Testis (tissue), 3 donors: ENCODE measurements around the gene CYP2S1. TPM values are rescaled to one million over a fixed set of nuclear protein-coding genes. Genes with fewer than 3 reads are reported as not detected.

ENCODE experiments used
- polyA plus RNA-seq: library from polyadenylated mRNA; stranded (reverse); fragments of 350-450 nt; fragmentation: Illumina TruSeq; extraction: RNeasy Lipid Tissue Mini Kit (QIAGEN cat#74804); gene quantifications from one replicate; pipeline ENCODE4 v1.2.3, GENCODE V29; 2014; ENCODE audit warnings: low read depth, low replicate concordance; ENCODE audit not compliant: insufficient read depth
- total RNA-seq, 2 donors: library from RNA; depleted of rRNA; stranded (reverse); fragments of >200 nt; gene quantifications; one replicate each; pipeline ENCODE4 v1.2.3, GENCODE V29; 2016

CYP2S1 gene
- total and polyA plus RNA-seq, 3 donors from 2014 or later, result 1.4 to 2.0 (median 1.6) TPM

Other genes with a start within 250 kb of the CYP2S1 start
- gene CYP2B6, start 201.9 kb upstream of the CYP2S1 start, total RNA-seq, result under 1 TPM; 0.19 to 0.39 TPM
- gene CYP2B6, start 201.9 kb upstream of the CYP2S1 start, polyA plus RNA-seq, result not detected
- gene CYP2A13, start 104.8 kb upstream of the CYP2S1 start, total RNA-seq, result under 1 TPM; 0.31 to 0.39 TPM
- gene CYP2A13, start 104.8 kb upstream of the CYP2S1 start, polyA plus RNA-seq, result 0.18 TPM
- gene CYP2F1, start 78.8 kb upstream of the CYP2S1 start, total RNA-seq, result 1 to 10 TPM; 1.7 to 2.5 TPM
- gene CYP2F1, start 78.8 kb upstream of the CYP2S1 start, polyA plus RNA-seq, result 4.1 TPM
- gene AXL, start 26.0 kb downstream of the CYP2S1 start, total RNA-seq, result 100 to 1,000 TPM in 1 of 2 donors, 10 to 100 TPM in 1; 98.2 to 150 TPM
- 56.0 TPM for gene AXL, start 26.0 kb downstream of the CYP2S1 start, polyA plus RNA-seq
- 100 to 1,000 TPM; 192 to 197 TPM for gene HNRNPUL1, start 71.2 kb downstream of the CYP2S1 start, total RNA-seq
- 230 TPM for gene HNRNPUL1, start 71.2 kb downstream of the CYP2S1 start, polyA plus RNA-seq
- gene CCDC97, start 117.0 kb downstream of the CYP2S1 start, total RNA-seq, result 10 to 100 TPM; 36.2 to 40.2 TPM
- 57.8 TPM for gene CCDC97, start 117.0 kb downstream of the CYP2S1 start, polyA plus RNA-seq
- gene TGFB1, start 160.7 kb downstream of the CYP2S1 start, total RNA-seq, result 10 to 100 TPM; 12.7 to 17.0 TPM
- 19.8 TPM for gene TGFB1, start 160.7 kb downstream of the CYP2S1 start, polyA plus RNA-seq
- gene B9D2, start 170.9 kb downstream of the CYP2S1 start, total RNA-seq, result 10 to 100 TPM in 1 of 2 donors, 1 to 10 TPM in 1; 6.7 to 13.5 TPM
- gene B9D2, start 170.9 kb downstream of the CYP2S1 start, polyA plus RNA-seq, result 14.6 TPM
- 10 to 100 TPM; 17.0 to 32.9 TPM for gene TMEM91, start 183.3 kb downstream of the CYP2S1 start, total RNA-seq
- gene TMEM91, start 183.3 kb downstream of the CYP2S1 start, polyA plus RNA-seq, result 33.2 TPM
- 10 to 100 TPM; 19.1 to 23.8 TPM for gene EXOSC5, start 204.1 kb downstream of the CYP2S1 start, total RNA-seq
- 28.0 TPM for gene EXOSC5, start 204.1 kb downstream of the CYP2S1 start, polyA plus RNA-seq
- 10 to 100 TPM; 80.8 to 81.3 TPM for gene BCKDHA, start 204.6 kb downstream of the CYP2S1 start, total RNA-seq
- gene BCKDHA, start 204.6 kb downstream of the CYP2S1 start, polyA plus RNA-seq, result 53.1 TPM
- gene B3GNT8, start 234.2 kb downstream of the CYP2S1 start, total RNA-seq, result 1 to 10 TPM; 1.0 to 1.2 TPM
- 1.3 TPM for gene B3GNT8, start 234.2 kb downstream of the CYP2S1 start, polyA plus RNA-seq
- 10 to 100 TPM; 26.7 to 35.8 TPM for gene DMAC2, start 246.7 kb downstream of the CYP2S1 start, total RNA-seq
- gene DMAC2, start 246.7 kb downstream of the CYP2S1 start, polyA plus RNA-seq, result 24.6 TPM
- gene ERICH4, start 249.9 kb downstream of the CYP2S1 start, total RNA-seq, result 1 to 10 TPM in 1 of 2 donors, not detected in 1; 1.8 TPM
- gene ERICH4, start 249.9 kb downstream of the CYP2S1 start, polyA plus RNA-seq, result 0.61 TPM